Measurements from ENCODE around the gene TIMP3. TPM values are rescaled to one million over a fixed set of nuclear protein-coding genes. Genes with fewer than 3 reads are reported as not detected.

TIMP3 gene
- 23.9 and 93.3 TPM in 2 replicates for total RNA-seq

GRCh38 chr22:32801537-32802236, at the start of gene TIMP3:
TSS of gene TIMP3 (plus strand) at chr22:32801705. CDS start at chr22:32802002, 297 bp downstream.

All from nasal cavity respiratory epithelium epithelial cell of viscerocranial mucosa (primary cell).